Nephron (organoid): Measurements from ENCODE around the gene TSPYL6.
"Not testable (repeated sequence)": the region's sequence is repeated elsewhere in the genome, so short reads cannot be mapped to it uniquely, and the experiment has no call there.

ENCODE experiments used
- H3K27ac Mint-ChIP-seq, 3 experiments: 2 replicates each; pipeline ENCODE4 v1.8.0; 2020; ENCODE audit warnings: mixed read lengths in 3 of 3, mild to moderate bottlenecking in 2 of 3, moderate library complexity in 1 of 3
- H3K27me3 Mint-ChIP-seq: 2 replicates; pipeline ENCODE4 v1.8.0; 2021; ENCODE audit warnings: low read depth, mild to moderate bottlenecking, moderate library complexity, mixed read lengths
- H3K36me3 Mint-ChIP-seq: 2 replicates; pipeline ENCODE4 v1.8.0; 2020; ENCODE audit warnings: low read depth, mixed read lengths
- H3K4me1 Mint-ChIP-seq: 2 replicates; pipeline ENCODE4 v1.8.0; 2020; ENCODE audit warnings: mixed read lengths
- H3K4me3 Mint-ChIP-seq, 3 experiments: 2 replicates each; pipeline ENCODE4 v1.8.0; 2020; ENCODE audit warnings: mild to moderate bottlenecking in 3 of 3, mixed read lengths in 3 of 3, moderate library complexity in 2 of 3
- H3K9me3 Mint-ChIP-seq: 2 replicates; pipeline ENCODE4 v1.8.0; 2020; ENCODE audit warnings: mixed read lengths
- CTCF ChIP-seq, 3 experiments: fragments of 200-600 bp; sonication (generic); IDR thresholded peaks; one replicate each; pipeline ENCODE4 v1.5.0; 2021; ENCODE audit warnings: antibody characterized with exemption in 3 of 3; ENCODE audit not compliant: unreplicated experiment in 3 of 3

Gene TSPYL6

DNA sequence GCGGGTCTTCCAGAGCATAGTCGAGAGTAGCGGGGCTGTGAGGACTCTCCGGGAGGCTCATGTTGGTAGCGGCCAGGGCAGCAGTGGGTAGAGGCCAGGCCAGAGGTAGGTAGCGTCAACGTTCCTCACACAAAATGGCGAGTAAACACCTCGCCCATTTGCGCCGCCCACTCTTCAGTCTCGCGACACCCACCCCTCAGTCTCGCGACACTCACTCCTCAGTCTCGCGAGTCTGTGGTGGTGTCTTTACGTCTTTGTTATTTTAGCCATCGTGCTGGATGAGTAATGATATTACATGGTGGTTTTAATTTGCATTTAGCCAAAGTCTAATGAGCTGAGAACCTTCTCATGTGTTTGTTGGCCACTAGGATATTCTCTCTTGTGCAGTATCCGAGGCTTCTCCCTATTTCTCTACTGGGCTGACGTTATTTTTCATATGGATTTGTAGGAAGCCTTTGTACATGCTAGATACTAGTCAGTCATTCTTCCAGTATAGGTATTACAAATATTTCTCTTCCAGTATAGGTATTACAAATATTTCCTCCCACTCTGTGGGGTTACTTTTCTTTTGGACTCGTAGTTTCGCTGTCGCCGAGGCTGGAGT, at the start of gene TSPYL6:
TSS of gene TSPYL6 (minus strand) at position 139 of the 604 bp plus-strand sequence. CDS start at position 61, 78 bp downstream.
- Mint-ChIP-seq H3K27ac (no peak within 1 kb of the TSS), H3K36me3 (peaks cover 4% of the 10 kb centered on the region), H3K4me1 (no peaks in the 10 kb centered on the region), H3K9me3 (peaks cover 2% of the 10 kb centered on the region), H3K4me3 (no peak within 1 kb of the TSS), H3K27me3 (no peaks in the 10 kb centered on the region)
- TF ChIP-seq CTCF (IDR thresholded peaks at IDR 0.05; ENCODE audit: unreplicated experiment in 3 of 3): no peak

GRCh38 chr2:54303631-54304030, 47.6 kb upstream of the TSPYL6 start:
- Mint-ChIP-seq H3K27me3 (peaks cover 4% of the 10 kb centered on the region), H3K36me3 (no peaks in the 10 kb centered on the region), H3K27ac (no peak overlapping the region), H3K4me1 (peaks cover 6% of the 10 kb centered on the region), H3K9me3 (no peaks in the 10 kb centered on the region), H3K4me3 (no peak overlapping the region)
- TF ChIP-seq CTCF (IDR thresholded peaks at IDR 0.05; ENCODE audit: unreplicated experiment in 3 of 3): no peak

DNA sequence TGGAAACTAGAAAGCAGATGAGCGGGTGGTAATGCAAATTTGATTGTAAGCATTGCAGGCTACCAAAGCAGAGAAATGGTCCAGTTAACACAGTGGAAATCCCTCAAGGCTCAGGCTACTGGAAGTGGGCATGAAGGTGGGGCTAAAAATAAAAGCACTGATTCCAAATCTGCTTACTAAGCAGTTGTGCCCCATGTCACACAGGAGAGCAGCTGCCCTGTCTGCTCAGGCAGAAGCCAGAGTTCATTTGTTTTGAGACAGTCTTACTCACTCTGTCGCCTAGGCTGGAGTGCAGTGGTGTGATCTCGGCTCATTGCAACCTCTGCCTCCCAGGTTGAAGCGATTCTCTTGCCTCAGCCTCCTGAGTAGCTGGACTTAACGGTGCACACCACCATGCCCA, 42.5 kb upstream of the TSPYL6 start:
- H3K9me3 Mint-ChIP-seq: no peaks in the 10 kb centered on the region

GRCh38 chr2:54295911-54296310, 39.9 kb upstream of the TSPYL6 start:
- H3K27ac Mint-ChIP-seq: no peak overlapping the region
- no peaks in the 10 kb centered on the region for H3K36me3 Mint-ChIP-seq
- peaks cover 3% of the 10 kb centered on the region for H3K27me3 Mint-ChIP-seq
- H3K4me1 Mint-ChIP-seq: peaks cover 36% of the 10 kb centered on the region
- H3K4me3 Mint-ChIP-seq: no peak overlapping the region
- TF ChIP-seq CTCF (IDR thresholded peaks at IDR 0.05; ENCODE audit: unreplicated experiment in 3 of 3): no peak
- H3K9me3 Mint-ChIP-seq: no peaks in the 10 kb centered on the region

More for the DNA sequence above, 42.5 kb upstream of the TSPYL6 start:
- H3K36me3 Mint-ChIP-seq: no peaks in the 10 kb centered on the region
- no peaks in the 10 kb centered on the region for H3K27me3 Mint-ChIP-seq
- H3K27ac Mint-ChIP-seq: no peak overlapping the region
- H3K4me3 Mint-ChIP-seq: no peak overlapping the region
- peaks cover 24% of the 10 kb centered on the region for H3K4me1 Mint-ChIP-seq
- no peak for TF ChIP-seq CTCF (IDR thresholded peaks at IDR 0.05; ENCODE audit: unreplicated experiment in 3 of 3)

DNA sequence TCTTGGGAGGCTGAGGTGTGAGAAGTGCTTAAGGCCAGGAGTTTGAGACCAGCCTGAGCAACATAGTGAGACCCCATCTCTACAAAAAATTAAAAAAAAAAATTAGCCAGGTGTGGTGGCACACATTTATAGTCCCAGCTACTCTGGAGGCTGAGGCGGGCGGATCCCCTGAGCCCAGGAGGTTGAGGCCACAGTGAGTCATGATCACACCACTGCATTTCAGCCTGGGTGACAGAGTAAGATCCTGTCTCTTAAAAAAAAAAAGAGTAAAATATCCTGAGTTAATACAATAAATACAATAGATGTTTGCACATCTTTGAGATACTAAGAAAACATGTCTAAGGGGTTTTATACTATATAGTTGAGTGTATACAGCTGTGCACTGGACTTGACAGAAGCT, 38.6 kb upstream of the TSPYL6 start:
- not testable (repeated sequence) for H3K9me3 Mint-ChIP-seq, H3K36me3 Mint-ChIP-seq, H3K4me3 Mint-ChIP-seq, H3K27ac Mint-ChIP-seq, H3K27me3 Mint-ChIP-seq
- peaks cover 42% of the 10 kb centered on the region for H3K4me1 Mint-ChIP-seq

- no peaks in the 10 kb centered on the region for H3K36me3 Mint-ChIP-seq
- H3K4me1 Mint-ChIP-seq: peaks cover 52% of the 10 kb centered on the region
- TF ChIP-seq CTCF (IDR thresholded peaks at IDR 0.05; ENCODE audit: unreplicated experiment in 3 of 3): no peak
- peaks cover 3% of the 10 kb centered on the region for H3K27me3 Mint-ChIP-seq
- H3K9me3 Mint-ChIP-seq: no peaks in the 10 kb centered on the region
- peak overlapping the region; percentile 70 to 90 (median 86) for H3K27ac Mint-ChIP-seq
- peak overlapping the region in 2 of 3 experiments; percentile 7 to 58 for H3K4me3 Mint-ChIP-seq
Observed at GRCh38 chr2:54290356-54291025, 34.5 kb upstream of the TSPYL6 start.
